LNCaP clone FGC (cell line): ENCODE data around the gene TLE5.
A peak's percentile ranks its signal among the peaks of the same experiment; 100 is the strongest.
"Not testable (repeated sequence)": the region's sequence is repeated elsewhere in the genome, so short reads cannot be mapped to it uniquely, and the experiment has no call there.

ENCODE experiments used
- DNase-seq: peaks from one replicate; pipeline ENCODE4 v3.0.0-alpha.2; 2011; ENCODE audit warnings: low read depth
- H3K4me3 ChIP-seq: 2 replicates; pipeline ENCODE4 v1.5.1; 2011; ENCODE audit warnings: mild to moderate bottlenecking, low read depth, low read length, control low read depth
- TF ChIP-seq, protein P1 (sequence below): IDR thresholded peaks from 2 replicates; pipeline ENCODE4 v1.5.1; 2012; ENCODE audit warnings: mild to moderate bottlenecking; ENCODE audit not compliant: control insufficient read depth, insufficient read depth; ENCODE audit errors: extremely low read depth

TLE5 gene

DNA sequence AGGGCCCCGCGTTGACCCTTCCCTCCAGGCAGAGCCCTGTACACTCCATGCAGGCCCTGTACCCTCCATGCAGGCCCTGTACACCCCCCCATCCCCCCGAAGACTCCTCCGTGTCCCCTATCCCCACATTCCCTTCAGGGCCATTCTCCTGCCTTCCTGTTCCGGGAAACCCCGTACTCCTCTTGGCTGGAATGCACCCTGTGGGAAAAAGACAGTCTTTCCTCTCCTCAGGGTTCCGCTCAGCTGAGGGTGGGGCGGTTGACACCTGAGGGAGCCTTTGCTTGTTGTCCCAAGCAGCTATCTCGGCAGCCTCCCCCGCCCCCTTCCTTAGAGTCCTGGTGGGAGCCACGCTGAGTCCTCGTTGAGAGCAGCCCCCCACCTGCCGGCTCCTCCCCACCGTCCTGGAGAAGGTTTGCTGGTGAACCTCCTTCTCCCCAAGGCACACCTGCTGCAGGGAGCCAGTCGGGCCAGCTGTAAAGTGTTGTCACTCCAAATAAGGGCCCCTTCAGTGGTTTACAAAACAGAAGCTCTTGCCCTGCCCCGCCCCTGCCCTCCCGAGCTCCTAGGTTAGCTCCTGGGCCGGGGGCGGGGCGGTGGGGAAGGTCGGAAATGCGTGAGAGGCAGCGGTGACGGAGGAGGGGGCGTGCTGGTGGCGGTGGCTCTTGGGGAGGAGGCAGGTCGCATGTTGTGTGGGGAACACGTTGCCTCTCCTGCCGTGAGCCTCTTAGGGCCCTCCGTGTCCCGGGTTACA lies 33.3 kb upstream of the TLE5 start:
- TF ChIP-seq, protein P1, sequence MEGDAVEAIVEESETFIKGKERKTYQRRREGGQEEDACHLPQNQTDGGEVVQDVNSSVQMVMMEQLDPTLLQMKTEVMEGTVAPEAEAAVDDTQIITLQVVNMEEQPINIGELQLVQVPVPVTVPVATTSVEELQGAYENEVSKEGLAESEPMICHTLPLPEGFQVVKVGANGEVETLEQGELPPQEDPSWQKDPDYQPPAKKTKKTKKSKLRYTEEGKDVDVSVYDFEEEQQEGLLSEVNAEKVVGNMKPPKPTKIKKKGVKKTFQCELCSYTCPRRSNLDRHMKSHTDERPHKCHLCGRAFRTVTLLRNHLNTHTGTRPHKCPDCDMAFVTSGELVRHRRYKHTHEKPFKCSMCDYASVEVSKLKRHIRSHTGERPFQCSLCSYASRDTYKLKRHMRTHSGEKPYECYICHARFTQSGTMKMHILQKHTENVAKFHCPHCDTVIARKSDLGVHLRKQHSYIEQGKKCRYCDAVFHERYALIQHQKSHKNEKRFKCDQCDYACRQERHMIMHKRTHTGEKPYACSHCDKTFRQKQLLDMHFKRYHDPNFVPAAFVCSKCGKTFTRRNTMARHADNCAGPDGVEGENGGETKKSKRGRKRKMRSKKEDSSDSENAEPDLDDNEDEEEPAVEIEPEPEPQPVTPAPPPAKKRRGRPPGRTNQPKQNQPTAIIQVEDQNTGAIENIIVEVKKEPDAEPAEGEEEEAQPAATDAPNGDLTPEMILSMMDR, result no peak
- peak overlapping the region; percentile 97 for H3K4me3 ChIP-seq
- no peak for DNase-seq

DNA sequence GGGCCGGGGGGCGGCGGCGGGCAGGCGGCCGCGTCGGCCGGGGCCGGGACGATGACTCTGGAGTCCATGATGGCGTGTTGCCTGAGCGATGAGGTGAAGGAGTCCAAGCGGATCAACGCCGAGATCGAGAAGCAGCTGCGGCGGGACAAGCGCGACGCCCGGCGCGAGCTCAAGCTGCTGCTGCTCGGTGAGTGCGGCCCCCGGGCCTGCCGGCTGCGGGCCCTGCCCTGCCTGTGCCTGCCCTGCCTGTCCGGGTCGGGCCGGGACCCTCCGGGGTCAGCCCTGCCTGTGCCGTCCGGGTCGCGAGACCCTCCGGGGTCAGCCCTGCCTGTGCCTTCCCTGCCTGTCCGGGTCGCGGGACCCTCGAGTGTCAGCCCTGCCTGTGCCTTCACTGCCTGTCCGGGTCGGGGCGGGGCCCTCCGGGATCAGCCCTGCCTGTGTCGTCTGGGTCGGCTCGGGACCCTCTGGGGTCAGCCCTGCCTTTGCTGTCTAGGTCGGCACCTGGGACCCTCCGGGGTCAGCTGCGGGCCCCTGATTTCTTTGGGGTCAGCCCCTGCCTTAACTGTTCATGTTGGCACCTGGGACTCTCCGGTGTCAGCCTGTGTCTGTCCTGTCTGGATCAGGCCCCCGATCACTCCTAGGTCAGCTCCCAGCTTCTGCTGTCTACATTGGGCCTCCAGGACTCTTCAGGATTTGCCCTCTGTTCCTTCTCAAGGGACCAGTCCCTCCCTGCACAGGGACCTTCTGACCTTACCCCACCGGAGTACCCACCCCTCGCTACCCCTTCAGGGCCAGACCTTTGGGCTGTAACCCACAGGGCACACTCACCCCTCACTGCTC lies 32.5 kb upstream of the TLE5 start:
- no peak for DNase-seq
- TF ChIP-seq, protein P1, result no peak
- peak overlapping the region; percentile 97 for H3K4me3 ChIP-seq

DNA sequence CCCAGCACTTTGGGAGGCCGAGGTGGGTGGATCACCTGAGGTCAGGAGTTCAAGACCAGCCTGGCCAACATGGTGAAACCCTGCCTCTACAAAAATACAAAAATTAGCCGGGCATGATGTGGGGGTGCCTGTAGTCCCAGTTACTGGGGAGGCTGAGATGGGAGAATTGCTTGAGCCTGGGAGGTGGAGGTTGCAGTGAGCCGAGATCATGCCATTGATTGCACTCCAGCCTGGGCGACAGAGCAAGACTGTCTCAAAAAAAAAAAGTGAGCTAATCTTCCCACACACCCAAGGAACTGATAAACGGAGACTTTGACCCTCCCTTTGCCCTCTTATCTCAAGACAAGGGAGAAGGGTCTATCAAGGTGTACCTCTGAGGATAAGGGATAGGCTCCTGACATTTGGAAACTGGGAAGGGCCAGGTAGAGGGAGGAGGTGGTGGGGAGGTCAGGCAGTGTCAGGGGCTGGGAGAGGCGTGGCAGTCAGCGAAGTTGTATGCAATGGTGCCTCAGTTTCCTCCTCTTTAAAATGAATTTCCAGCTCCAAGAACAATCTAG lies 27.1 kb upstream of the TLE5 start:
- not testable (repeated sequence) for DNase-seq, H3K4me3 ChIP-seq

DNA sequence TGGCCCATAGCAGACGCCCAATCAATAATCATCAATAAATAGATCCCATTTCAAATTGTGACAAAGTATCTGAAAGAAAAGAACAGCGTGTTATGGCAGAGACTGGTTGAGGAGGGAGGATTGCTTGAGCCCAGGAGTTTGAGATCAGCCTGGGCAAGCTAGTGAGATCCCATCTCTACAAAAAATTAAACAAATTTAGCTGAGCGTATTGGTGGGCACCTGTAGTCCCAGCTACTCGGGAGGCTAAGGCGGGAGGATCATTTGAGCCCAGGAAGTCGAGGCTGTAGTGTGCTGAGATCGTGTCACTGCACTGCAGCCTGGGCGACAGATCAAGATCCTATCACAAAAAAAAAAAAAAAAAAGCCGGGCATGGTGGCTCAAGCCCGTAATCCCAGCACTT lies 25.5 kb upstream of the TLE5 start:
- no peak overlapping the region for H3K4me3 ChIP-seq
- DNase-seq, result no peak
- TF ChIP-seq, protein P1, result no peak

DNA sequence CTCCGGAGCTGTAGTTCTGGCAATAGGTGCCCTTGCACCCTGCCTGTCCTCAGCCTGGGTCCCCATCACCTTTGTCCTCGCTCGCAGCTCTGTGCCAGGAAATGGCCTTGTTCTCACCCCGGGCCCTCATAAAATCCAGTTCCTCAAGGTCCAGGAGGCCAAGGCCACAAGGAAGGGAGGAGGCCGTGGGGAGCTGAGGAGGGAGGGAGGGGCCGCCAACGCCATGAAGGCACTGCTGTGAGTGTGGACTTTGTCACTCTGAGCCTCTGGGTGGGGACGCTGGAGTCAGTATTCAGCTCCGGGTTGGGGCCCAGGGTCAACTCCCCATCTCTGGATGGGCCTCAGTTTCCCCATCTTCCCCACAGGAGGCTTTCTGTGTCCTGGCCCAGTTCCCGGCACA lies 22.6 kb upstream of the TLE5 start:
- no peak overlapping the region for H3K4me3 ChIP-seq
- TF ChIP-seq, protein P1, result no peak
- DNase-seq, result no peak

DNA sequence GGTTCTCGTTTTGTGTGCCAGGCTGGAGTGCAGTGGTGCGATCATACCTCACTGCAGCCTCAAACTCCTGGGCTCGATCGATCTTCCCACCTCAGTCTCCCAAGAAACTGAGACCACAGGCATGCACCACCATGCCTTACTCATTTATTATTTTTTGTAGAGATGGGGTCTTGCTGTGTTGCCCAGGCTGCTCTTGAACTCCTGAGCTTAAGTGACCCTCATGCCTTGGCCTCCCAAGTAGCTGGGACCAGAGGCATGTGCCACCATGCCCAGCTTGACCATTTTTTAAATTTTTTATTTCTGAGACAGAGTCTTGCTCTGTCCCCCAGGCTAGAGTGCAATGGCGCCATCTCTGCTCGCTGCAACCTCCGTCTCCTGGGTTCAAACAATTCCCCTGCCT lies 21.7 kb upstream of the TLE5 start:
- no peak overlapping the region for H3K4me3 ChIP-seq
- DNase-seq, result no peak

DNA sequence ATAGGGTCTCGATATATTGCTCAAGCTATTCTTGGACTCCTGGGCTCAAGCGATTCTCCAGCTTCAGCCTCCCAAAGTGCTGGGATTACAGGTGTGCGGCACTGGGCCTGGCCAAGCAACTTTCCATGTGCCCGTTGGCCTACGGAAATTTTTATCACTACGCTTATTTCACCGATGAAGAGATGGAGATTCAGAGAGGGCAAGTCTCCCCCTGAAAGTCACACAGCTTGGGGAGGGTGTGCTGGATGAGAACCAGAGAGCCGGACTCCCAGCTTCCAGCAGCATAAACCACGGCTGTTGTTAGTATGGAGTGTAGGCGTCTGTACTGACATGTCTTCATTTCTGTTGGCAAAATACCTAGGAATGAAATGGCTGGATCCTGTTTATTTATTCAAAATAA lies 20.0 kb upstream of the TLE5 start:
- TF ChIP-seq, protein P1, result no peak
- DNase-seq, result no peak

More for the DNA sequence above, 21.7 kb upstream of the TLE5 start:
- TF ChIP-seq, protein P1, result no peak

More for the DNA sequence above, 20.0 kb upstream of the TLE5 start:
- no peak overlapping the region for H3K4me3 ChIP-seq
